Activated CD4-positive, alpha-beta T cell treated with anti-CD3 and anti-CD28 coated beads, Interleukin-2, amount 10 ng/mL, durations not matched to agents 24 days and 14 days (primary cell): ENCODE results near the gene ARHGEF26. TPM values are rescaled to one million over a fixed set of nuclear protein-coding genes. Genes with fewer than 3 reads are reported as not detected.

Experiments
- DNase-seq: peaks from one replicate; pipeline ENCODE4 v3.0.0; 2022
- H3K27ac Mint-ChIP-seq: one replicate; pipeline ENCODE4 v1.8.0; 2022; ENCODE audit warnings: mild to moderate bottlenecking, mixed read lengths
- H3K27me3 Mint-ChIP-seq: one replicate; pipeline ENCODE4 v1.8.0; 2022; ENCODE audit warnings: mixed read lengths
- H3K36me3 Mint-ChIP-seq: one replicate; pipeline ENCODE4 v1.8.0; 2022; ENCODE audit warnings: low read depth, mild to moderate bottlenecking, mixed read lengths
- H3K4me1 Mint-ChIP-seq: one replicate; pipeline ENCODE4 v1.8.0; 2021; ENCODE audit warnings: mixed read lengths
- H3K4me3 Mint-ChIP-seq: one replicate; pipeline ENCODE4 v1.8.0; 2022; ENCODE audit warnings: mild to moderate bottlenecking, moderate library complexity, mixed read lengths
- H3K9me3 Mint-ChIP-seq: one replicate; pipeline ENCODE4 v1.8.0; 2021; ENCODE audit warnings: mixed read lengths
- intact Hi-C: fragments of 100-400 bp; cut with micrococcal nuclease; formaldehyde crosslinking; loops from one replicate; pipeline ENCODE4 v1.15.1; 2023
- total RNA-seq: library from RNA; stranded (reverse); gene quantifications from 2 replicates; pipeline ENCODE4 v1.2.3, GENCODE V29; 2022

ARHGEF26 gene
- total RNA-seq, 1 donor from 2014 or later: 0.12 TPM

DNA sequence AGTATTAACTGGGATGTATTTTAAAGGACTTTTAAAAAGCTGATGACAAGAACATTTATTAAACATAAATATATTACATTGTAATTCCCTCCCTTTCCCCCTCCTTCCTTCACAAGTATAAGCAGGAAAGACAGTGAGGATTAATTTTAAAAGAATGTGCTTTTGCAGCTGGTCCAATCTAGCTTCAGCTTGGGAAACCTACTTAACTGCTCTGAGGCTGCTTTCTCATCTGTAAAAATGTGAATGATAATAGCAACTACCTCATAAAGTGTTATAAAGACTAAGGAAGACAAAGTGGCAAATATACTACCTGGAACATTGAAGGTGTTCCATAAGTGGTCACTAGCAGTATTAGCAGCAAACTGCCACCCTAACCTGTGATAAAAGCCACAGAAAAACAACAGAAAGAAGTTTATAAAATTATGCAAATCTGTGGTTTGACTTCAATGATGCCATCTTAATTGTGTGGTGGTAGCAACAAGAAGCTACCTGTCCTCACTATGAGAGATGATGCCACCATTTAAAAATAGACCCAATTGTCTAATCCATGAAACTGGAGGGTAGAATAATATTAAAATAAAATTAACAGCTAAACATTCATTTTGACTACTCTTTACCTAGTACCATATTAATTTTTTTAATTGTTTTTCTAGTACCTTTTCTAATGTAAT, 183.1 kb downstream of the ARHGEF26 start:
- Mint-ChIP-seq H3K36me3 (peaks cover 69% of the 10 kb centered on the region), H3K4me1 (peaks cover 12% of the 10 kb centered on the region), H3K4me3 (no peak overlapping the region), H3K9me3 (no peaks in the 10 kb centered on the region), H3K27ac (no peak overlapping the region), H3K27me3 (no peaks in the 10 kb centered on the region)
- no peak for DNase-seq
- intact Hi-C loops: no loop called here

DNA sequence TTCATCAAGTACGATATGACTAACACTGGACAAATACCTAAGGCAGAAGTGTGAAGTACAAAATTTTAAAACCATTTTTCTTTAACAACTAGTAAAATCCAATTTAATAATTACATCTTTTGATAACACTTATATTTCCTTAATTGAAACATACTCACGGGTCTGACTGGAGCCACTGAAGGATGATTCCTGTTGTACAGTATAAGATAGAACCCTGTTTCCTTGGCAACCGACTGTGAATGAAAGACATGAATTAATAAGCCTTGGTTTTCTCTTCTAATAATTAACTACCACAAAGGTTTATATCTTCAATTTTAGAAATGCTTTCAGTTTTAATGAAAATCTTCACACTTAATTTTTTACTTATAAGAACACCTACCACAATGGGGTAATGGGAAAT, 183.7 kb downstream of the ARHGEF26 start:
- peaks cover 12% of the 10 kb centered on the region for H3K4me1 Mint-ChIP-seq
- no peaks in the 10 kb centered on the region for H3K27me3 Mint-ChIP-seq
- no peaks in the 10 kb centered on the region for H3K9me3 Mint-ChIP-seq
- peaks cover 70% of the 10 kb centered on the region for H3K36me3 Mint-ChIP-seq
- intact Hi-C loops: no loop called here
- H3K4me3 Mint-ChIP-seq: no peak overlapping the region
- DNase-seq: no peak
- no peak overlapping the region for H3K27ac Mint-ChIP-seq

DNA sequence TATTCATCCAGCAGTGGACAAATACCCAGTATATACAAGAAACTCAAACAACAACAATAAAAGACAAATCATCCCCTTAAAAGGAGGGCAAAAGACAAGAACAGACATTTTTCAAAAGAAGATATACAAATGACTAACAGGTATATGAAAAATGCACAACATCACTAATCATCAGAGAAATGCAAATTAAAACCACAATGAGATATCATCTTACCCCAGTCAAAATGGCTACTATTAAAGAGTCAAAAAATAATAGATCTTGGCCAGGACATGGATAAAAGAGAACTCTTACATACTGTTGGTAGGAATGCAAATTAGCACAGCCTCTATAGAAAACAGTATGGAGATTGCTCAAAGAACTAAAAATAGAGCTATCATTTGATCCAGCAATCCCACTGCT, 186.2 kb downstream of the ARHGEF26 start:
- no peaks in the 10 kb centered on the region for H3K9me3 Mint-ChIP-seq
- DNase-seq: no peak
- H3K36me3 Mint-ChIP-seq: peaks cover 60% of the 10 kb centered on the region
- H3K4me1 Mint-ChIP-seq: peaks cover 12% of the 10 kb centered on the region
- intact Hi-C loops: loop anchor here (2.0 kb wide), 1 partner anchor 15 kb away; no protein-coding TSS in a partner anchor
- no peak overlapping the region for H3K4me3 Mint-ChIP-seq
- H3K27me3 Mint-ChIP-seq: no peaks in the 10 kb centered on the region
- peak overlapping the region; percentile 40 for H3K27ac Mint-ChIP-seq

Other genes with a start within 250 kb of the ARHGEF26 start
- 92.5 and 93.3 TPM in 2 replicates for gene DHX36, start 203.1 kb downstream of the ARHGEF26 start, total RNA-seq